Vagina (tissue), 2 donors: Measurements from ENCODE around the gene RAB1A. TPM values are rescaled to one million over a fixed set of nuclear protein-coding genes. Genes with fewer than 3 reads are reported as not detected.
A peak's percentile ranks its signal among the peaks of the same experiment; 100 is the strongest.

Source experiments
- DNase-seq, 2 donors: peaks; one replicate each; pipeline ENCODE4 v3.0.0-alpha.2; 2017; ENCODE audit errors: extremely low spot score in 2 of 2
- H3K27ac ChIP-seq: fragments of 200-600 bp; sonication (generic); one replicate; pipeline ENCODE4 v1.5.1; 2019
- H3K27me3 ChIP-seq: fragments of 200-600 bp; sonication (generic); one replicate; pipeline ENCODE4 v1.5.1; 2019
- H3K36me3 ChIP-seq, 2 donors: fragments of 200-600 bp; sonication (generic); one replicate each; pipeline ENCODE4 v1.5.1; 2017 to 2019
- H3K4me1 ChIP-seq: fragments of 200-600 bp; sonication (generic); one replicate; pipeline ENCODE4 v1.5.1; 2019
- H3K4me3 ChIP-seq, 2 donors: fragments of 200-600 bp; sonication (generic); 1 replicate in 1 of 2; 2 replicates in 1 of 2; pipeline ENCODE4 v1.5.1; 2016 to 2019
- H3K9me3 ChIP-seq: fragments of 200-600 bp; sonication (generic); one replicate; pipeline ENCODE4 v1.5.1; 2019
- CTCF ChIP-seq, 3 experiments: fragments of 450-650 bp in 2 of 3; fragments of 200-600 bp in 1 of 3; sonication (generic) in 1 of 3; IDR thresholded peaks; one replicate each; pipeline ENCODE4 v1.5.1; 2017 to 2019; ENCODE audit warnings: antibody characterized with exemption in 3 of 3, mild to moderate bottlenecking in 2 of 3, moderate library complexity in 2 of 3
- POLR2A ChIP-seq, 2 donors: fragments of 450-650 bp; IDR thresholded peaks; one replicate each; pipeline ENCODE4 v1.6.1; 2017; ENCODE audit warnings: antibody characterized with exemption in 2 of 2, mild to moderate bottlenecking in 2 of 2, moderate library complexity in 2 of 2
- POLR2AphosphoS5 ChIP-seq, 2 donors: sonication (generic); formaldehyde crosslinking; IDR thresholded peaks; one replicate each; pipeline ENCODE4 v1.9.0; 2017; ENCODE audit warnings: antibody characterized with exemption in 2 of 2, mild to moderate bottlenecking in 2 of 2, low read depth in 1 of 2; ENCODE audit not compliant: insufficient read depth in 1 of 2
- intact Hi-C: fragments of 100-400 bp; cut with DNase I; formaldehyde crosslinking; loops from one replicate; pipeline ENCODE4 v1.15.1; 2023
- total RNA-seq: library from RNA; depleted of rRNA; stranded (reverse); fragments of >200 nt; gene quantifications from one replicate; pipeline ENCODE4 v1.2.3, GENCODE V29; 2016

Gene RAB1A
- total RNA-seq, 1 donor from 2014 or later = 92.3 TPM

- DNase-seq = no peak
- no peaks in the 10 kb centered on the region for H3K36me3 ChIP-seq
- no peaks in the 10 kb centered on the region for H3K9me3 ChIP-seq
- no peaks in the 10 kb centered on the region for H3K4me1 ChIP-seq
- H3K4me3 ChIP-seq = no peak overlapping the region
- no peak overlapping the region for H3K27ac ChIP-seq
- TF ChIP-seq POLR2A (IDR thresholded peaks at IDR 0.05) = no peak
- no peak for TF ChIP-seq CTCF (IDR thresholded peaks at IDR 0.05)
- no peak for TF ChIP-seq POLR2AphosphoS5 (IDR thresholded peaks at IDR 0.05; ENCODE audit: insufficient read depth in 1 of 2, low read depth in 1 of 2)
- intact Hi-C loops = no loop called here
- no peaks in the 10 kb centered on the region for H3K27me3 ChIP-seq
These were observed 85.7 kb downstream of the RAB1A start for GRCh38 chr2:65044097-65044735.

- Histone ChIP-seq H3K27me3 (no peaks in the 10 kb centered on the region), H3K27ac (no peak overlapping the region), H3K4me1 (no peaks in the 10 kb centered on the region), H3K36me3 (no peaks in the 10 kb centered on the region), H3K9me3 (no peaks in the 10 kb centered on the region), H3K4me3 (no peak overlapping the region)
- intact Hi-C loops = no loop called here
- no peak for DNase-seq
- no peak for TF ChIP-seq POLR2A (IDR thresholded peaks at IDR 0.05)
- TF ChIP-seq POLR2AphosphoS5 (IDR thresholded peaks at IDR 0.05; ENCODE audit: insufficient read depth in 1 of 2, low read depth in 1 of 2) = no peak
- TF ChIP-seq CTCF (IDR thresholded peaks at IDR 0.05) = no peak
These were observed 86.9 kb downstream of the RAB1A start for GRCh38 chr2:65043001-65043400.

- peak overlapping the region in 1 of 2 donors; percentile 8 for H3K4me3 ChIP-seq
- H3K27ac ChIP-seq = no peak overlapping the region
- intact Hi-C loops = loop anchor here (2.0 kb wide), 1 partner anchor 122 kb away; no protein-coding TSS in a partner anchor
- no peak for DNase-seq
- H3K36me3 ChIP-seq = no peaks in the 10 kb centered on the region
- TF ChIP-seq CTCF (IDR thresholded peaks at IDR 0.05) (peak; percentile 90 to 93 (median 92)), POLR2A (IDR thresholded peaks at IDR 0.05) (no peak), POLR2AphosphoS5 (IDR thresholded peaks at IDR 0.05; ENCODE audit: insufficient read depth in 1 of 2, low read depth in 1 of 2) (peak; percentile 18 to 58)
- H3K4me1 ChIP-seq = no peaks in the 10 kb centered on the region
- no peaks in the 10 kb centered on the region for H3K9me3 ChIP-seq
- H3K27me3 ChIP-seq = no peaks in the 10 kb centered on the region
These were observed 89.3 kb downstream of the RAB1A start for GRCh38 chr2:65040400-65041261.

GRCh38 chr2:65039640-65040039 is 90.3 kb downstream of the RAB1A start:
- intact Hi-C loops = loop anchor here (2.0 kb wide), 1 partner anchor 121 kb away; no protein-coding TSS in a partner anchor
- Histone ChIP-seq H3K36me3 (no peaks in the 10 kb centered on the region), H3K9me3 (no peaks in the 10 kb centered on the region), H3K27ac (no peak overlapping the region), H3K27me3 (no peaks in the 10 kb centered on the region), H3K4me1 (no peaks in the 10 kb centered on the region), H3K4me3 (no peak overlapping the region)
- TF ChIP-seq POLR2AphosphoS5 (IDR thresholded peaks at IDR 0.05; ENCODE audit: insufficient read depth in 1 of 2, low read depth in 1 of 2) (no peak), CTCF (IDR thresholded peaks at IDR 0.05) (no peak), POLR2A (IDR thresholded peaks at IDR 0.05) (no peak)
- DNase-seq = no peak
